Measurements from ENCODE around the gene DCLK1. TPM values are rescaled to one million over a fixed set of nuclear protein-coding genes. Genes with fewer than 3 reads are reported as not detected.

Gene DCLK1
- total RNA-seq, 1 donor from 2014 or later, result 4.5 TPM

DNA sequence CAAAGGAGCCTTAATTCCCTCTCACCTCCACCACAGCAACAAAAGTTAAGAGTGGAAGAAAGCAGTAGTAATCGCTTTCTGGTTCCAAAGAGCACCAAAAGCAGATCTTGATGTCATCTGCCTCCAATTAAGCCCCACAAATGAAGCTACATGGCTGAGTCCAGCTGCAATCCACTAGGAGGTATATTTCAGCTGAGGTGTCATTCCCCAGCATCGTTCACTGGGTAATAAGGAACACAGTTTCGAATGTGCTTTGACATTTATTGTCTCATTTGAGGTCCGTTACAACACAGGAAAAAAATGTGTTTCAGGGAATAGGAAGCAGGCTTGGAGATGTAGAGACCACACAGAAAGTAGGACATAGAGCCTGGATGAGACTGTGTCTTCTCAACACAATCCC lies 190.4 kb downstream of the DCLK1 start:
- TF ChIP-seq, protein P1, sequence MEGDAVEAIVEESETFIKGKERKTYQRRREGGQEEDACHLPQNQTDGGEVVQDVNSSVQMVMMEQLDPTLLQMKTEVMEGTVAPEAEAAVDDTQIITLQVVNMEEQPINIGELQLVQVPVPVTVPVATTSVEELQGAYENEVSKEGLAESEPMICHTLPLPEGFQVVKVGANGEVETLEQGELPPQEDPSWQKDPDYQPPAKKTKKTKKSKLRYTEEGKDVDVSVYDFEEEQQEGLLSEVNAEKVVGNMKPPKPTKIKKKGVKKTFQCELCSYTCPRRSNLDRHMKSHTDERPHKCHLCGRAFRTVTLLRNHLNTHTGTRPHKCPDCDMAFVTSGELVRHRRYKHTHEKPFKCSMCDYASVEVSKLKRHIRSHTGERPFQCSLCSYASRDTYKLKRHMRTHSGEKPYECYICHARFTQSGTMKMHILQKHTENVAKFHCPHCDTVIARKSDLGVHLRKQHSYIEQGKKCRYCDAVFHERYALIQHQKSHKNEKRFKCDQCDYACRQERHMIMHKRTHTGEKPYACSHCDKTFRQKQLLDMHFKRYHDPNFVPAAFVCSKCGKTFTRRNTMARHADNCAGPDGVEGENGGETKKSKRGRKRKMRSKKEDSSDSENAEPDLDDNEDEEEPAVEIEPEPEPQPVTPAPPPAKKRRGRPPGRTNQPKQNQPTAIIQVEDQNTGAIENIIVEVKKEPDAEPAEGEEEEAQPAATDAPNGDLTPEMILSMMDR (IDR thresholded peaks at IDR 0.05), result no peak
- H3K9me3 ChIP-seq, result no peaks in the 10 kb centered on the region
- intact Hi-C loops (cut with DNase I), result no loop called here
- no peak overlapping the region for H3K4me3 ChIP-seq
- ATAC-seq, result no peak
- no peaks in the 10 kb centered on the region for H3K36me3 ChIP-seq
- no peak overlapping the region for H3K27ac ChIP-seq
- no peak for DNase-seq
- no peaks in the 10 kb centered on the region for H3K27me3 ChIP-seq
- no peaks in the 10 kb centered on the region for H3K4me1 ChIP-seq

DNA sequence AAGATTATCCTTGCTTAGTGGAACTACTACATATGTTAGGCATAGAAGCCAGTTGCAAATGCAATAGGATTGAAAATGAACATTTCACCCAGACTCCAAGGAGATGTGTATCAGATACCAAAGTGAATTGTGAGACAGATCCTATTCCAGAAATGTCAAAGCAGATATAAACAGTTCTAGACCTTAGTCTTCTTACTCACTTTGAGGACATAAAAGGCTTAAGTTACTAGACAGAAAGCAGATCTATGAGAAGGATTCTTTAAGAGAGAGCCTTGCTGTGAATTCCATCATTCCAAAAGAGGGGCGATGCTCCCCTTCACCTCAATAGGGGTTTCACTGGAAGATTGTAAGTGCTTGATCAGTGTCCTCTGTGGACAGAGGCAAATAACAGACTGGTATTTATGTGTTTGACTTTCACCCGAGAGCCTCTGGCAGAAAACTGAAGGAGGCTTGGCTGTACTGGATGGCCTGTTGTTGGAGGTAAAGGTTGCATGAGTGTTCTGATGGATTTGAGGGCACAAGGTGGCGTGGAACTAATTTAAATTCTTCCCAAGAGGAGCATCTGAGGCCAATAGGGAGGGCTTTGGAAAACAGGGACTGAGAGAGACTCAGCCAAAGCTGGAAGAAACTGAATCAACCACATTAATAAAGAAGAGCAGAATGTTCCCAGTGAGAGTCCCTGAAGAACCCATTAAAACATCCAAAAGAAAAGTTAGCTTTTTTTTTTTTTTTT lies 194.8 kb downstream of the DCLK1 start:
- H3K36me3 ChIP-seq, result no peaks in the 10 kb centered on the region
- H3K27ac ChIP-seq, result no peak overlapping the region
- H3K27me3 ChIP-seq, result no peaks in the 10 kb centered on the region
- H3K9me3 ChIP-seq, result no peaks in the 10 kb centered on the region
- no peaks in the 10 kb centered on the region for H3K4me1 ChIP-seq
- DNase-seq, result no peak
- H3K4me3 ChIP-seq, result no peak overlapping the region
- ATAC-seq, result no peak
- TF ChIP-seq, protein P1 (IDR thresholded peaks at IDR 0.05), result no peak
- intact Hi-C loops (cut with DNase I), result no loop called here

DNA sequence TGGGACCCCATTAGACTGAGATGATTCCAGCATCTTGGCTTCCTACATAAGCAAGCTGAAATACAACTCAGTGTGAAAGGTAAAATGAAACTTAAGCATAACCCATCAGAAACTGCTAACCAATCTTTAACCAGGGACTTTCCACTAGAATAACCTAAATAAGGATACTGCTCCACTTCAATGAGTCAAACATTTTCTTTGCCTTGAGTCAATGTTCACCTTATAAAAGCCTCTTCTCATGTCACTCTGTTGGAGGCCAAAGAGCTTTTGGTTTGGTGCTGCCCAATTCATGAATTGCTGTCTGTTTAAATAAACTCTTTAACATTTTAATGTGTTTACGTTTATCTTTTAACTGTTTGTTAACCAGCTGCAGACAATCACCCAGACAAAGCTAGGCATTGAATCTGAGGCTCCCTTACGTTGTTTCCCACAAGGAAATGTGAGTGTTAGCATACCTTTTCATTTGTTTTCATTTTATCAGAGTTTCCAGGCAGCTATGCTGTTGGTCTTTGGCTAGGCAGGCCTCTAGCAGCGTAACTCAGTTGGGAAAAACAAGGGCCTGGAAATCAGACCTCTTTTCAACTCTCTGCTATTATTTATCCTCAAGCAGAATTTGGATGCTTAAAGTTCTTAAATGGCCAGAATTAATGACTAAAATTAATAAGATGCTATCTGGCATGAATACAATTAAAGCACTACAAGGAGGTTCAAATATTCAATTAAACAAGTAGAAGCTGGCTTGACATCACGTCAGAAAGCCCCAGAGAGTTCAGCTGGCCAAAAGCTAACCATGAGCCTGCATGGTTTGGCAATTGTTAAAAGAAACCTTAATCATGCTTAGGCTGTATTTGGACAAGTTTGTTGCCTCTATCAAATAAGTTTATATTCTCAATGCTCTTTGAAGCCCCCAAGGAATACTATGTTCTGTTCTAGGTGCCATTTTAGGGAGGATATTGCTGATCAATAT lies 200.2 kb downstream of the DCLK1 start:
- H3K9me3 ChIP-seq, result no peaks in the 10 kb centered on the region
- DNase-seq, result no peak
- no peak overlapping the region for H3K4me3 ChIP-seq
- no peaks in the 10 kb centered on the region for H3K4me1 ChIP-seq
- intact Hi-C loops (cut with DNase I), result no loop called here
- no peaks in the 10 kb centered on the region for H3K36me3 ChIP-seq
- no peak for ATAC-seq
- H3K27me3 ChIP-seq, result no peaks in the 10 kb centered on the region
- H3K27ac ChIP-seq, result no peak overlapping the region
- TF ChIP-seq, protein P1 (IDR thresholded peaks at IDR 0.05), result no peak

DNA sequence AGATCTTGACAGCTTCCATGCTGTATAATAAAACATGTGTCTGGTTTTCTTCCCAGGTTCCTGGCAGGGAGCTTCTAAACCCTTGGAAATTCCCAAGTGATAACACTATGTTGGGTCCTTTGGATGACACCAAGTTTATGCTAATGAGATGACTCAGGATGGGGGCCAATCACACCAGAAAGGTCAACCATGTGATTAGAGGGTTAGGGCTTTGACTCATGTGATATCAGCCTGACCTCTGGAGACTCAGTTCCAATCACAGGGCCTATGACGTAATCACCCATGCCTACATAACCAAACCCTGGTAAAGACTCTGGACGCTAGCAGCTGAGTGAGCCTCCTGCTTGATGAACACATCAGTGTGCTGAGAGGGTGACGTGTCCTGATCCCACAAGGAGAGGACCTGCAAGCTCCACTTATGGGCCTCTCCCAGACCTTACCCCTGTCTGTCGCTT lies 203.6 kb downstream of the DCLK1 start:
- Histone ChIP-seq H3K27ac (no peak overlapping the region), H3K36me3 (no peaks in the 10 kb centered on the region), H3K4me1 (no peaks in the 10 kb centered on the region), H3K9me3 (no peaks in the 10 kb centered on the region), H3K27me3 (no peaks in the 10 kb centered on the region), H3K4me3 (no peak overlapping the region)
- intact Hi-C loops (cut with DNase I), result no loop called here
- TF ChIP-seq, protein P1 (IDR thresholded peaks at IDR 0.05), result no peak
- ATAC-seq, result peak; percentile 23
- no peak for DNase-seq

DNA sequence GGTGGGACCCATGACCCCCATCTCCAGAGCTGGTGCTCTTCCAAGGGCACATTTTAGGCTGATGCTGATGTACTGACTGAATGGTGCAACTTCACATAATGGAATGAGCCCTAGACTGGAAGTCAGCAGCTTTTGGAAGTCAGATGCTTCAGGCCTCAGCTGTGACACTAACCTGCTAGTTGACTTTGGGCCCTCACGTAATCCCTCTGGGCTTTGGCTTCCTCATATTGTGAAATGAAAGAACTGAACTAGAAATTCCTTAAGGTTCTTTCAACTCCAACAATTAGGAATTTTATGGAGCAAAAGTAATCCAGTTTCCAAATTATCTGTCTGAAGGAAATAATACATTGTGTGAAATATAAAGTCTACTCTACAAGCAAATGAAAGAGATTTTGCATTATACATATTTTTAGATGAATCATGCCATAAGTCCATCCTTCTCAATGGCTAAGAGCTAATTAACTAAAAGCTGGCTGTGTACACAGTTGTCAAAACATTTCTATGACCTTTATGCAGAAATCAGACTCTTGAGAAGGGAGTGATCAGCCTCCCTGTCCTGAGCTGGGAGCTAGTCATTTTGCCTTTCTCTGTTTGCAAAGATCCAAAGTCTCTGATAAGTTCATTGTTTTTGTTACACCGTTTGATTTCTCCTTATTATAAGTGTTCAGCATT lies 204.2 kb downstream of the DCLK1 start:
- TF ChIP-seq, protein P1 (IDR thresholded peaks at IDR 0.05), result no peak
- no peak overlapping the region for H3K4me3 ChIP-seq
- no peaks in the 10 kb centered on the region for H3K4me1 ChIP-seq
- H3K36me3 ChIP-seq, result no peaks in the 10 kb centered on the region
- H3K9me3 ChIP-seq, result no peaks in the 10 kb centered on the region
- ATAC-seq, result no peak
- intact Hi-C loops (cut with DNase I), result no loop called here
- DNase-seq, result no peak
- H3K27ac ChIP-seq, result no peak overlapping the region
- H3K27me3 ChIP-seq, result no peaks in the 10 kb centered on the region

All from upper lobe of right lung (tissue), 1 donor.